HG02943 (cell line): ENCODE results near the gene HOXD1.

Experiments used
- ATAC-seq: cut with Tn5 transposase; IDR thresholded peaks from one replicate; pipeline ENCODE4 v1.9.1; 2021; ENCODE audit warnings: mild to moderate bottlenecking, low read depth, moderate library complexity; ENCODE audit not compliant: unreplicated experiment

Gene HOXD1

GRCh38 chr2:176152350-176153181 lies 35.9 kb upstream of the HOXD1 start:
- no peak for ATAC-seq

GRCh38 chr2:176154576-176155252 lies 33.8 kb upstream of the HOXD1 start:
- no peak for ATAC-seq

- no peak for ATAC-seq
These were observed 33.0 kb upstream of the HOXD1 start for GRCh38 chr2:176155356-176156044.

GRCh38 chr2:176156301-176156806 lies 32.1 kb upstream of the HOXD1 start:
- no peak for ATAC-seq

GRCh38 chr2:176156807-176157498 lies 31.5 kb upstream of the HOXD1 start, which contains the start of gene HOXD3:
Gene HOXD3 (plus strand): TSS chr2:176157307. CDS start chr2:176169115, 11,808 bp downstream.
- ATAC-seq, result no peak

GRCh38 chr2:176157499-176158185 lies 30.8 kb upstream of the HOXD1 start:
- no peak for ATAC-seq

GRCh38 chr2:176158186-176158591 lies 30.3 kb upstream of the HOXD1 start:
- ATAC-seq, result no peak

- ATAC-seq, result no peak
These were observed 29.4 kb upstream of the HOXD1 start for GRCh38 chr2:176158855-176159662.

GRCh38 chr2:176159663-176160250 lies 28.7 kb upstream of the HOXD1 start:
- no peak for ATAC-seq

- no peak for ATAC-seq
These were observed 28.1 kb upstream of the HOXD1 start for GRCh38 chr2:176160251-176160985.

GRCh38 chr2:176160986-176161824 lies 27.3 kb upstream of the HOXD1 start:
- ATAC-seq, result no peak

GRCh38 chr2:176161825-176162626 lies 26.4 kb upstream of the HOXD1 start:
- ATAC-seq, result no peak

- no peak for ATAC-seq
These were observed 25.4 kb upstream of the HOXD1 start for GRCh38 chr2:176162911-176163671.

- ATAC-seq, result no peak
These were observed 24.8 kb upstream of the HOXD1 start for GRCh38 chr2:176163672-176164056.

- no peak for ATAC-seq
These were observed 24.3 kb upstream of the HOXD1 start for GRCh38 chr2:176164201-176164600.
